Thyroid gland (tissue), 4 donors: Measurements from ENCODE around the gene ZFAND3.

ENCODE experiments used
- POLR2A ChIP-seq, 2 donors: fragments of 450-650 bp; IDR thresholded peaks; one replicate each; pipeline ENCODE4 v1.6.1; 2017; ENCODE audit warnings: antibody characterized with exemption in 2 of 2, mild to moderate bottlenecking in 2 of 2, moderate library complexity in 1 of 2
- TF ChIP-seq, protein P1 (sequence below), 6 experiments: fragments of 200-600 bp in 3 of 6; fragments of 450-650 bp in 3 of 6; sonication (generic) in 3 of 6; IDR thresholded peaks; one replicate each; pipeline ENCODE4 v1.5.1; 2016 to 2019; ENCODE audit warnings: antibody characterized with exemption in 6 of 6, mild to moderate bottlenecking in 2 of 6, inconsistent platforms in 1 of 6, moderate library complexity in 1 of 6

- TF ChIP-seq, protein P1, sequence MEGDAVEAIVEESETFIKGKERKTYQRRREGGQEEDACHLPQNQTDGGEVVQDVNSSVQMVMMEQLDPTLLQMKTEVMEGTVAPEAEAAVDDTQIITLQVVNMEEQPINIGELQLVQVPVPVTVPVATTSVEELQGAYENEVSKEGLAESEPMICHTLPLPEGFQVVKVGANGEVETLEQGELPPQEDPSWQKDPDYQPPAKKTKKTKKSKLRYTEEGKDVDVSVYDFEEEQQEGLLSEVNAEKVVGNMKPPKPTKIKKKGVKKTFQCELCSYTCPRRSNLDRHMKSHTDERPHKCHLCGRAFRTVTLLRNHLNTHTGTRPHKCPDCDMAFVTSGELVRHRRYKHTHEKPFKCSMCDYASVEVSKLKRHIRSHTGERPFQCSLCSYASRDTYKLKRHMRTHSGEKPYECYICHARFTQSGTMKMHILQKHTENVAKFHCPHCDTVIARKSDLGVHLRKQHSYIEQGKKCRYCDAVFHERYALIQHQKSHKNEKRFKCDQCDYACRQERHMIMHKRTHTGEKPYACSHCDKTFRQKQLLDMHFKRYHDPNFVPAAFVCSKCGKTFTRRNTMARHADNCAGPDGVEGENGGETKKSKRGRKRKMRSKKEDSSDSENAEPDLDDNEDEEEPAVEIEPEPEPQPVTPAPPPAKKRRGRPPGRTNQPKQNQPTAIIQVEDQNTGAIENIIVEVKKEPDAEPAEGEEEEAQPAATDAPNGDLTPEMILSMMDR (IDR thresholded peaks at IDR 0.05) = no peak
- TF ChIP-seq POLR2A (IDR thresholded peaks at IDR 0.05) = no peak
Observed at GRCh38 chr6:38099221-38099620, 279.7 kb downstream of the ZFAND3 start.
